Esophagus squamous epithelium (tissue), 4 donors: ENCODE results near the gene SMIM5.

Experiments used
- CTCF ChIP-seq, 6 experiments: fragments of 450-650 bp in 4 of 6; fragments of 200-600 bp in 2 of 6; sonication (generic) in 2 of 6; IDR thresholded peaks; one replicate each; pipeline ENCODE4 v1.5.1; 2016 to 2019; ENCODE audit warnings: antibody characterized with exemption in 6 of 6, mild to moderate bottlenecking in 4 of 6, moderate library complexity in 4 of 6
- POLR2A ChIP-seq, 4 donors: fragments of 450-650 bp; IDR thresholded peaks; one replicate each; pipeline ENCODE4 v1.6.1; 2017; ENCODE audit warnings: antibody characterized with exemption in 4 of 4, mild to moderate bottlenecking in 4 of 4, moderate library complexity in 3 of 4

- TF ChIP-seq CTCF (IDR thresholded peaks at IDR 0.05): peak in 5 of 6 experiments; percentile 10 to 55 (median 30)
- TF ChIP-seq POLR2A (IDR thresholded peaks at IDR 0.05): no peak
Observed at GRCh38 chr17:75625813-75626486, 7.3 kb upstream of the SMIM5 start.
